Thyroid gland (tissue), 4 donors: ENCODE data around the gene CACNA1I. TPM values are rescaled to one million over a fixed set of nuclear protein-coding genes. Genes with fewer than 3 reads are reported as not detected.

ENCODE experiments used
- DNase-seq, 2 donors: peaks; one replicate each; pipeline ENCODE4 v3.0.0-alpha.2; 2019
- H3K27ac ChIP-seq, 3 donors: fragments of 200-600 bp; sonication (generic); 1 replicate in 2 of 3; 2 replicates in 1 of 3; pipeline ENCODE4 v1.5.1; 2016 to 2019; ENCODE audit warnings: mild to moderate bottlenecking in 1 of 3, moderate library complexity in 1 of 3
- H3K27me3 ChIP-seq: fragments of 200-600 bp; sonication (generic); one replicate; pipeline ENCODE4 v1.5.1; 2019
- H3K36me3 ChIP-seq, 2 donors: fragments of 200-600 bp; sonication (generic); one replicate each; pipeline ENCODE4 v1.5.1; 2016 to 2019
- H3K4me1 ChIP-seq, 2 donors: fragments of 200-600 bp; sonication (generic); one replicate each; pipeline ENCODE4 v1.5.1; 2017 to 2019
- H3K4me3 ChIP-seq, 3 donors: fragments of 200-600 bp; sonication (generic); replicated peaks in 1 of 3; 1 replicate in 2 of 3; 2 replicates in 1 of 3; pipeline ENCODE4 v1.5.1; 2016; ENCODE audit warnings: mild to moderate bottlenecking in 1 of 3
- H3K9me3 ChIP-seq: fragments of 200-600 bp; sonication (generic); one replicate; pipeline ENCODE4 v1.5.1; 2017
- CTCF ChIP-seq, 6 experiments: fragments of 200-600 bp in 3 of 6; fragments of 450-650 bp in 3 of 6; sonication (generic) in 3 of 6; IDR thresholded peaks; one replicate each; pipeline ENCODE4 v1.5.1; 2016 to 2019; ENCODE audit warnings: antibody characterized with exemption in 6 of 6, mild to moderate bottlenecking in 2 of 6, inconsistent platforms in 1 of 6, moderate library complexity in 1 of 6
- POLR2A ChIP-seq, 2 donors: fragments of 450-650 bp; IDR thresholded peaks; one replicate each; pipeline ENCODE4 v1.6.1; 2017; ENCODE audit warnings: antibody characterized with exemption in 2 of 2, mild to moderate bottlenecking in 2 of 2, moderate library complexity in 1 of 2
- WGBS, 2 donors: methylation state at CpG; one replicate each; pipeline ENCODE4 v1.1.5; 2017; 5-methylcytosine and 5-hydroxymethylcytosine counted together
- intact Hi-C: fragments of 100-400 bp; cut with DNase I; formaldehyde crosslinking; loops from one replicate; pipeline ENCODE4 v1.15.1; 2023
- total RNA-seq, 4 donors: library from RNA; depleted of rRNA; stranded (reverse); fragments of >200 nt; gene quantifications; one replicate each; pipeline ENCODE4 v1.2.3, GENCODE V29; 2016

The CACNA1I gene
- total RNA-seq, 4 donors from 2014 or later = 3.7 to 10.7 (median 6.4) TPM

GRCh38 chr22:39638958-39639357 is 68.4 kb downstream of the CACNA1I start:
- Histone ChIP-seq H3K36me3 (no peaks in the 10 kb centered on the region), H3K4me3 (no peak overlapping the region), H3K4me1 (peaks cover 0 to 4% of the 10 kb centered on the region in 2 donors), H3K9me3 (no peaks in the 10 kb centered on the region), H3K27me3 (no peaks in the 10 kb centered on the region), H3K27ac (no peak overlapping the region)
- no peak for DNase-seq
- TF ChIP-seq CTCF (IDR thresholded peaks at IDR 0.05) = no peak
- no peak for TF ChIP-seq POLR2A (IDR thresholded peaks at IDR 0.05)
- 80 to 94% methylated on average over 2 of the region's 2 CpGs for WGBS, 2 donors
- intact Hi-C loops = no loop called here

GRCh38 chr22:39641660-39642310 is 71.2 kb downstream of the CACNA1I start:
- 90 to 92% methylated on average over 6 to 8 of the region's 9 CpGs for WGBS, 2 donors
- TF ChIP-seq POLR2A (IDR thresholded peaks at IDR 0.05) = no peak
- TF ChIP-seq CTCF (IDR thresholded peaks at IDR 0.05) = no peak
- no peak overlapping the region for H3K27ac ChIP-seq
- H3K27me3 ChIP-seq = no peaks in the 10 kb centered on the region
- H3K4me3 ChIP-seq = no peak overlapping the region
- H3K9me3 ChIP-seq = no peaks in the 10 kb centered on the region
- no peaks in the 10 kb centered on the region for H3K36me3 ChIP-seq
- intact Hi-C loops = no loop called here
- H3K4me1 ChIP-seq = peaks cover 0 to 4% of the 10 kb centered on the region in 2 donors
- DNase-seq = no peak

- Histone ChIP-seq H3K27me3 (no peaks in the 10 kb centered on the region), H3K9me3 (no peaks in the 10 kb centered on the region)
- intact Hi-C loops = no loop called here
Measured at GRCh38 chr22:39643311-39644083, 72.9 kb downstream of the CACNA1I start.

GRCh38 chr22:39645532-39645931 is 75.0 kb downstream of the CACNA1I start:
- Histone ChIP-seq H3K4me3 (no peak overlapping the region), H3K27me3 (no peaks in the 10 kb centered on the region), H3K27ac (no peak overlapping the region), H3K9me3 (no peaks in the 10 kb centered on the region), H3K36me3 (no peaks in the 10 kb centered on the region), H3K4me1 (peaks cover 0 to 8% of the 10 kb centered on the region in 2 donors)
- no peak for DNase-seq
- TF ChIP-seq CTCF (IDR thresholded peaks at IDR 0.05) = no peak
- no peak for TF ChIP-seq POLR2A (IDR thresholded peaks at IDR 0.05)
- WGBS, 2 donors = 78 to 81% methylated on average over 3 to 6 of the region's 6 CpGs
- intact Hi-C loops = no loop called here

More at GRCh38 chr22:39643311-39644083, 72.9 kb downstream of the CACNA1I start:
- Histone ChIP-seq H3K4me3 (no peak overlapping the region), H3K36me3 (no peaks in the 10 kb centered on the region), H3K27ac (no peak overlapping the region), H3K4me1 (peaks cover 0 to 8% of the 10 kb centered on the region in 2 donors)
- no peak for DNase-seq
- WGBS, 2 donors = 76 to 86% methylated on average over 9 of the region's 9 CpGs
- TF ChIP-seq POLR2A (IDR thresholded peaks at IDR 0.05) (no peak), CTCF (IDR thresholded peaks at IDR 0.05) (no peak)
